Uterus (tissue), 4 donors: Measurements from ENCODE around the gene KLHDC2. TPM values are rescaled to one million over a fixed set of nuclear protein-coding genes. Genes with fewer than 3 reads are reported as not detected.

Experiments used
- DNase-seq, 2 donors: peaks; one replicate each; pipeline ENCODE4 v3.0.0-alpha.2; 2019 to 2020
- H3K27ac ChIP-seq, 2 donors: fragments of 200-600 bp; sonication (generic); 1 replicate in 1 of 2; 2 replicates in 1 of 2; pipeline ENCODE4 v1.5.1; 2016 to 2018
- H3K27me3 ChIP-seq, 2 donors: fragments of 200-600 bp; sonication (generic); one replicate each; pipeline ENCODE4 v1.5.1; 2018 to 2019; ENCODE audit warnings: control low read depth in 1 of 2
- H3K36me3 ChIP-seq, 2 donors: fragments of 200-600 bp; sonication (generic); one replicate each; pipeline ENCODE4 v1.5.1; 2019; ENCODE audit warnings: control low read depth in 1 of 2
- H3K4me1 ChIP-seq, 2 donors: fragments of 200-600 bp; sonication (generic); one replicate each; pipeline ENCODE4 v1.5.1; 2018 to 2019; ENCODE audit warnings: control low read depth in 1 of 2
- H3K4me3 ChIP-seq, 2 donors: fragments of 200-600 bp; sonication (generic); 1 replicate in 1 of 2; 2 replicates in 1 of 2; pipeline ENCODE4 v1.5.1; 2018 to 2019; ENCODE audit warnings: mild to moderate bottlenecking in 1 of 2
- H3K9me3 ChIP-seq, 2 donors: fragments of 200-600 bp; sonication (generic); one replicate each; pipeline ENCODE4 v1.5.1; 2019; ENCODE audit warnings: control low read depth in 1 of 2
- CTCF ChIP-seq, 4 experiments: fragments of 200-600 bp in 2 of 4; fragments of 450-650 bp in 2 of 4; sonication (generic) in 2 of 4; IDR thresholded peaks; one replicate each; pipeline ENCODE4 v1.5.1; 2016 to 2019; ENCODE audit warnings: antibody characterized with exemption in 4 of 4, mild to moderate bottlenecking in 2 of 4, moderate library complexity in 1 of 4
- POLR2A ChIP-seq, 2 donors: fragments of 450-650 bp; IDR thresholded peaks; one replicate each; pipeline ENCODE4 v1.6.1; 2016; ENCODE audit warnings: antibody characterized with exemption in 2 of 2, mild to moderate bottlenecking in 1 of 2, moderate library complexity in 1 of 2
- intact Hi-C: fragments of 100-400 bp; cut with DNase I; formaldehyde crosslinking; loops from one replicate; pipeline ENCODE4 v1.15.1; 2023; ENCODE audit warnings: low total_unique reads
- total RNA-seq, 4 donors: library from RNA; depleted of rRNA in 3 of 4; stranded (reverse); fragments of >200 nt in 3 of 4; gene quantifications; one replicate each; pipeline versions ENCODE4 v1.1.0 to v1.2.4, GENCODE V29; 2014 to 2023
- donor health status: DM: yes; HTN: yes; CAD: no.

KLHDC2 gene
- total RNA-seq, 4 donors from 2014 or later, result 63.0 to 156 (median 120) TPM

DNA sequence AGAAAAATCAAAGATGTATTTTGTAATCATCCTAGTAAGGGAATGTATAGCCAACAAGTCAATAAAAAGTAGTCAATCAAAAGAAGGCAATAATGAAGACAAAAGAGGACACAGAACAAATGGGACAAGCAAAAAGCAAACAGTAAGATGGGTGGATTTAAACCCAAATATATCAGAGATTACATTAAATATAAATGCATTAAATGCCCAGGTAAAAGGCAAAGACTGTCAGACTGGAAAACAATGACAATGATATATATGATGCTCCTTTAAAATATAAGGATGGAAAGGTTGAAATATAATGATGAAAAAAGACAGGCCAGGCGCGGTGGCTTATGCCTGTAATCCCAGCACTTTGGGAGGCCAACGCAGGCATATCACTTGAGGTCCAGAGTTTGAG is 48.9 kb downstream of the KLHDC2 start:
- intact Hi-C loops, result no loop called here
- no peak overlapping the region for H3K4me3 ChIP-seq
- peaks cover 0 to 9% of the 10 kb centered on the region in 2 donors for H3K9me3 ChIP-seq
- H3K27me3 ChIP-seq, result no peaks in the 10 kb centered on the region
- H3K27ac ChIP-seq, result no peak overlapping the region
- TF ChIP-seq POLR2A (IDR thresholded peaks at IDR 0.05) (no peak), CTCF (IDR thresholded peaks at IDR 0.05) (no peak)
- H3K4me1 ChIP-seq, result no peaks in the 10 kb centered on the region
- no peaks in the 10 kb centered on the region for H3K36me3 ChIP-seq
- no peak for DNase-seq

- intact Hi-C loops, result no loop called here
- Histone ChIP-seq H3K9me3 (peaks cover 0 to 6% of the 10 kb centered on the region in 2 donors), H3K4me1 (no peaks in the 10 kb centered on the region), H3K4me3 (no peak overlapping the region), H3K27me3 (no peaks in the 10 kb centered on the region), H3K27ac (no peak overlapping the region), H3K36me3 (no peaks in the 10 kb centered on the region)
- no peak for DNase-seq
- TF ChIP-seq CTCF (IDR thresholded peaks at IDR 0.05) (no peak), POLR2A (IDR thresholded peaks at IDR 0.05) (no peak)
Measured at GRCh38 chr14:49820176-49820575, 52.2 kb downstream of the KLHDC2 start.

DNA sequence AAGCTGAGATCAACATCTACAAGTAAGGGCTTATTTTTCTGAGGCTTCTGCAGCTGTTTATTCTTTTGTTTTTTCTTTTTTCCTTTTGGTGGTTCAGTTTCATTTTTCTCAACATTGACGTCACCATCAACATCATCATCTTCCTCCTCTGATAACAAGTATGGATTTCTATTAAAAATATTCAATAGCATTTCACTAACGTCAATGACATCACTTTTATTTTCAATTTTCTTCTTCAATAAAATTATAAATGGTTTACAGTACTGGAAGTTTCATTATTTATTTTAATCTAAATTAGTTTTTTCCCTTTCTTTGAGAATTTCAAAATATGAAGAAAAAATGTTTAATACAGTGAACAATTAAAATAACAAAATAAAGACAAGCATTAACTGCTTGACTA is 60.7 kb downstream of the KLHDC2 start:
- H3K4me1 ChIP-seq, result no peaks in the 10 kb centered on the region
- no peaks in the 10 kb centered on the region for H3K9me3 ChIP-seq
- DNase-seq, result no peak
- TF ChIP-seq POLR2A (IDR thresholded peaks at IDR 0.05) (no peak), CTCF (IDR thresholded peaks at IDR 0.05) (no peak)
- intact Hi-C loops, result no loop called here
- no peak overlapping the region for H3K27ac ChIP-seq
- no peaks in the 10 kb centered on the region for H3K36me3 ChIP-seq
- H3K27me3 ChIP-seq, result no peaks in the 10 kb centered on the region
- H3K4me3 ChIP-seq, result no peak overlapping the region

Other genes starting within 250 kb of the KLHDC2 start
- gene RPS29, start 181.8 kb upstream of the KLHDC2 start, total RNA-seq, result 1,000 to 10,000 TPM; 1,068 to 7,966 (median 2,908) TPM
- gene LRR1, start 169.2 kb upstream of the KLHDC2 start, total RNA-seq, result 10 to 100 TPM in 2 of 4 donors, 1 to 10 TPM in 2; 1.8 to 16.2 (median 6.8) TPM
- 100 to 1,000 TPM in 3 of 4 donors, 10 to 100 TPM in 1; 60.6 to 388 (median 166) TPM for gene RPL36AL, start 147.5 kb upstream of the KLHDC2 start, total RNA-seq
- 10 to 100 TPM; 24.6 to 52.1 (median 32.6) TPM for gene MGAT2, start 147.4 kb upstream of the KLHDC2 start, total RNA-seq
- gene DNAAF2, start 132.9 kb upstream of the KLHDC2 start, total RNA-seq, result 10 to 100 TPM in 2 of 4 donors, 1 to 10 TPM in 2; 3.8 to 18.9 (median 8.8) TPM
- gene POLE2, start 79.9 kb upstream of the KLHDC2 start, total RNA-seq, result 10 to 100 TPM in 2 of 4 donors, 1 to 10 TPM in 2; 1.8 to 35.5 (median 14.1) TPM
- 10 to 100 TPM in 3 of 4 donors, 1 to 10 TPM in 1; 2.6 to 35.3 (median 27.1) TPM for gene KLHDC1, start 75.0 kb upstream of the KLHDC2 start, total RNA-seq
- 100 to 1,000 TPM in 1 of 4 donors, 10 to 100 TPM in 3; 54.3 to 108 (median 74.2) TPM for gene NEMF, start 84.6 kb downstream of the KLHDC2 start, total RNA-seq
- gene ARF6, start 124.9 kb downstream of the KLHDC2 start, total RNA-seq, result 10 to 100 TPM; 21.3 to 70.8 (median 36.1) TPM